ENCODE results near the gene FMNL2. TPM values are rescaled to one million over a fixed set of nuclear protein-coding genes. Genes with fewer than 3 reads are reported as not detected.

FMNL2 gene
- total and polyA plus RNA-seq, 2 experiments from 2014 or later = 5.1 to 11.7 TPM

DNA sequence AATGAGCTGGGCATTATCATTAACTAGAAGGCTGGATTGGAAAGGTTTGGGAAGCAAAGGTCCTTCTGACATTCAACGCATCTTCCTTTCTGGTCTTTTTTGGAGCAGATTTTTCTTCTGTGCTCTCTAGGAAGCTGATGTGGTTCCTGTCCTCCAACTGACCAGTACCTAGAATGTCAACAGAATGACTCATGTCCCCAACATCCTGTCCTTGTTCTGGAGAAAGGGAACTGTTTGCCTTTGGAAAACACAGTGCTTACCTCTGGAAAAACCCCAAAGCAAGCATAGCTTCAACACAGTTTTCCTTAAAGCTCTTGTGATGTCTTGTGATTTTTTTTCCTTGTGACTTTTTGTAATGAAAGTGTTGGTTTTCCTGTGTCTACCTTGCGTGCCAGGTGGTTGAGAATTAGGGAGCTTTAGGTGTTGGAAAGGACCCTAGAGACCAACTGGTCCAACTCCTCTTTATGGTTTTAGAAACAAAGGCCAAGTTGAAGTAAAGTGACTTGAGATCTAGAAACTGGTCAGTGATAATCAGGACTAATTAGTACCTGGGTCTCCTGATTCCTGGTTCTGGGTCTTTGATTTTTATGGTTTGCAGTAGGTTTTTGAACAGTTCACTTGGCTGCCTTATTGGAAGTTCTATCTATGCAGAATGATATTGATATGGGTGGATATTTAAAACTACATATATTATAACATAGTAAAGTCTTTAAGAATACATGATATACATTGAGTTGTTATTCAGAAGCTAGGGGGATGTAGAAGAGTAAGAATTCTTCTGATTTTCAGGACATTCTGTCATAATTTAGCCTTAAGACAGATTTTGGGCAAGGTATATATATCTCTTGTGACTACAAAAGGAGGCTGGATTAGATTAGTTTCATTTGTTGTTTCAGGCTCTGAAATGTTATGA lies 70.5 kb downstream of the FMNL2 start:
- DNase-seq (ENCODE audit: low read depth in 1 of 2, low spot score in 1 of 2) = no peak
- H3K36me3 ChIP-seq = no peaks in the 10 kb centered on the region
- no peak overlapping the region for H3K27ac ChIP-seq
- H3K27me3 ChIP-seq = no peaks in the 10 kb centered on the region
- no peaks in the 10 kb centered on the region for H3K9me3 ChIP-seq (ENCODE audit: low read depth)
- H3K4me1 ChIP-seq (ENCODE audit: low read depth) = peaks cover 17% of the 10 kb centered on the region
- no peak overlapping the region for H3K4me3 ChIP-seq
- TF ChIP-seq, protein P1, sequence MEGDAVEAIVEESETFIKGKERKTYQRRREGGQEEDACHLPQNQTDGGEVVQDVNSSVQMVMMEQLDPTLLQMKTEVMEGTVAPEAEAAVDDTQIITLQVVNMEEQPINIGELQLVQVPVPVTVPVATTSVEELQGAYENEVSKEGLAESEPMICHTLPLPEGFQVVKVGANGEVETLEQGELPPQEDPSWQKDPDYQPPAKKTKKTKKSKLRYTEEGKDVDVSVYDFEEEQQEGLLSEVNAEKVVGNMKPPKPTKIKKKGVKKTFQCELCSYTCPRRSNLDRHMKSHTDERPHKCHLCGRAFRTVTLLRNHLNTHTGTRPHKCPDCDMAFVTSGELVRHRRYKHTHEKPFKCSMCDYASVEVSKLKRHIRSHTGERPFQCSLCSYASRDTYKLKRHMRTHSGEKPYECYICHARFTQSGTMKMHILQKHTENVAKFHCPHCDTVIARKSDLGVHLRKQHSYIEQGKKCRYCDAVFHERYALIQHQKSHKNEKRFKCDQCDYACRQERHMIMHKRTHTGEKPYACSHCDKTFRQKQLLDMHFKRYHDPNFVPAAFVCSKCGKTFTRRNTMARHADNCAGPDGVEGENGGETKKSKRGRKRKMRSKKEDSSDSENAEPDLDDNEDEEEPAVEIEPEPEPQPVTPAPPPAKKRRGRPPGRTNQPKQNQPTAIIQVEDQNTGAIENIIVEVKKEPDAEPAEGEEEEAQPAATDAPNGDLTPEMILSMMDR (IDR thresholded peaks at IDR 0.05; ENCODE audit: low read depth, low read length) = no peak

DNA sequence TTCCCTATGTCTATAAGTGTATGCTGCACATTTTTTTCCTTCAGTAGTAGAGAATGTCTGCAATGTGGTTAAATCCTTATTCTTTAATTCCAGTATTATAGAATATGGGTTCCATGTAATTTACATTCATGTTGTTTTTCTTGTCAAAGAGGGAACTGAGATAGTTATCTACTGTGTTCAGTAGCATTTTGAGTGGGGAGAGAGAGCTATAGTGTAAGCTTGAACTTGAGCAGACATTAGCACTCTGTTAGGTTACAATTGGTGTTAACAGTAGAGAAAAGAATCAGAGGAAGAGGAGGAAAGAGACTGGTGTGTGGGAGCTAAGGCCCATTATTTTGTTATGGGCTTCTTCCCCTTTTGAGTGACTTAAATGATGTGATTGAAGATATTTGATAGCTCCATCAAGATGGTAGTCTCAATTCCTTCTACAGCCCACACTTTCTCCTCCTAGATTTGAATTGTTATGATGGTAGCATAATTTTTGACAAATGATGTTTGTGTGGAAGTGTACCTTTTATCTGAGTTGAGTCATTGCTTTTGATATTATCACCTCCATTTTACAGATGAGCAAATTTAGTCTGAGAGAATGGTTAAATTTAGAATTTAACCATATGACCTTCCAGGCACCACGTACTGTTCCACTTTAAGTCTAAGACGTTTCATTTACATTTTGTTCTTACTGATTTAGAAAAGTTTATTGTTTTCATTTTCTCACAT lies 71.3 kb downstream of the FMNL2 start:
- Histone ChIP-seq H3K9me3 (ENCODE audit: low read depth) (no peaks in the 10 kb centered on the region), H3K27ac (no peak overlapping the region), H3K4me1 (ENCODE audit: low read depth) (peaks cover 17% of the 10 kb centered on the region), H3K27me3 (no peaks in the 10 kb centered on the region), H3K36me3 (no peaks in the 10 kb centered on the region), H3K4me3 (no peak overlapping the region)
- TF ChIP-seq, protein P1 (IDR thresholded peaks at IDR 0.05; ENCODE audit: low read depth, low read length) = no peak
- no peak for DNase-seq (ENCODE audit: low read depth in 1 of 2, low spot score in 1 of 2)

DNA sequence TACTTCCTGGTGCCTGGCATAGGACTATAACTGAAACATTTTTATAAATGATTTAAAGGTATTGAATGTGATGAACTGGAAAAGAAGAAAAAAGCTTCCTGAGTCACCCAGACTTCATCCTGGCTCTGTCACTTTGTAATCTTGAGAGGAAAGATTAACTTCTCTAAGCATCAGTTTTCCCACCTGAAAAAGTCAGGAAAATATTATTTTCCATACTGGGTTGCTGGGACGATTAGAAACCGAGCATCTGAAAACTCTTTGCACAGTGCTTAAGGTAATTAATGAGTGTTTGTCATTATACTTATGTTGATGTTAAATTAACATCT lies 71.8 kb downstream of the FMNL2 start:
- no peak for DNase-seq (ENCODE audit: low read depth in 1 of 2, low spot score in 1 of 2)
- no peaks in the 10 kb centered on the region for H3K27me3 ChIP-seq
- no peak overlapping the region for H3K4me3 ChIP-seq
- no peaks in the 10 kb centered on the region for H3K9me3 ChIP-seq (ENCODE audit: low read depth)
- TF ChIP-seq, protein P1 (IDR thresholded peaks at IDR 0.05; ENCODE audit: low read depth, low read length) = no peak
- H3K36me3 ChIP-seq = no peaks in the 10 kb centered on the region
- no peak overlapping the region for H3K27ac ChIP-seq
- H3K4me1 ChIP-seq (ENCODE audit: low read depth) = peaks cover 17% of the 10 kb centered on the region

DNA sequence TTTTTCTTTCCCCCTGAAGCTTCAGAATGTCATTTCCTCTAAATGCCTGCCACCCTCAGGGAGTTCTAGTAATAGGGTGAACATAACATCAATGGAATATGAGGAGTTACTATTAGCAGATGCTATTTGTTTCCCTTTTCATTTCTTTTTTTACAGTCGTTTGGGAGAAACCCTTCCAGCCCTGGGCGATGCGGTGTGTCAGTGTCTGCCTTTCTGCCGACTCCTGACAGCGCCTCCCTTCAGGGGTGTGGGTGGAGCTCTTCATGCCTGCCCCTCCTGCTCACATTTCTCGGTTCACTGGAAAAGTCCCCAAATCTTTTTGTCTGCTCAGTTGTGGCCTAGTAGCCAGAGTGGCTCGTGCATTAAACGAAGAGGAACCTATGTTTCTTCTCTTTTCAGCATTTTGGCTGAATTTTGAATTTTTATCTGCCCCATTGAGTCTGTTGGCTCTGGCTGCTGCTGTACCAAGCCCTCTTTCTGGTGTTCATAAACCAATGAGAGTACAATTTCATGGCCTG lies 72.3 kb downstream of the FMNL2 start:
- no peaks in the 10 kb centered on the region for H3K36me3 ChIP-seq
- peaks cover 17% of the 10 kb centered on the region for H3K4me1 ChIP-seq (ENCODE audit: low read depth)
- no peaks in the 10 kb centered on the region for H3K9me3 ChIP-seq (ENCODE audit: low read depth)
- no peaks in the 10 kb centered on the region for H3K27me3 ChIP-seq
- H3K4me3 ChIP-seq = no peak overlapping the region
- peak; percentile 43 to 52 for DNase-seq (ENCODE audit: low read depth in 1 of 2, low spot score in 1 of 2)
- H3K27ac ChIP-seq = no peak overlapping the region
- TF ChIP-seq, protein P1 (IDR thresholded peaks at IDR 0.05; ENCODE audit: low read depth, low read length) = no peak

DNA sequence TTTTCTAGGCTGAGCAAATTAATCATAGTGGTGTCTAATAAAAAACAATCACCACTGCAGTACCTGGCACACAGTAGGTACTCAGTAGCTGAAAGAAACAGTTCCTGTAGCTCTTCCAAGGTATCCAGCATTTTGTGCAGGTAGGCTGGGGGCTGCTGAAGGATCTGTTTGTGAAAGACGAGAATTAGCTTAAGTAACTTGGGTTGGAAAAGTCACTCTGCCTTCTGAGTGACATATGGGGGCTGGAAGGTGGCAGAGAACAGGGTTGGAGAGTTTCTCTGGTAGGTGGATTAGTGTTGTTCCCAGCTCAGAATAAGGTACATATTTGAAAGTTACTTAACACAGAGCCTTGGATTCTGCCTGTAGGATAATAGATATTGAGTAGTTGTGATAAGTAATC lies 72.8 kb downstream of the FMNL2 start:
- H3K4me3 ChIP-seq = no peak overlapping the region
- H3K27ac ChIP-seq = peak overlapping the region; percentile 21
- H3K36me3 ChIP-seq = no peaks in the 10 kb centered on the region
- no peaks in the 10 kb centered on the region for H3K9me3 ChIP-seq (ENCODE audit: low read depth)
- H3K27me3 ChIP-seq = no peaks in the 10 kb centered on the region
- TF ChIP-seq, protein P1 (IDR thresholded peaks at IDR 0.05; ENCODE audit: low read depth, low read length) = no peak
- DNase-seq (ENCODE audit: low read depth in 1 of 2, low spot score in 1 of 2) = no peak
- H3K4me1 ChIP-seq (ENCODE audit: low read depth) = peaks cover 16% of the 10 kb centered on the region

Measured in cardiac muscle cell (in vitro differentiated cells and primary cell).